ENCODE results near the gene PTPRM. TPM values are rescaled to one million over a fixed set of nuclear protein-coding genes. Genes with fewer than 3 reads are reported as not detected.

The PTPRM gene
- total and polyA plus RNA-seq, 7 donors = 3.9 to 151 (median 62.8) TPM

DNA sequence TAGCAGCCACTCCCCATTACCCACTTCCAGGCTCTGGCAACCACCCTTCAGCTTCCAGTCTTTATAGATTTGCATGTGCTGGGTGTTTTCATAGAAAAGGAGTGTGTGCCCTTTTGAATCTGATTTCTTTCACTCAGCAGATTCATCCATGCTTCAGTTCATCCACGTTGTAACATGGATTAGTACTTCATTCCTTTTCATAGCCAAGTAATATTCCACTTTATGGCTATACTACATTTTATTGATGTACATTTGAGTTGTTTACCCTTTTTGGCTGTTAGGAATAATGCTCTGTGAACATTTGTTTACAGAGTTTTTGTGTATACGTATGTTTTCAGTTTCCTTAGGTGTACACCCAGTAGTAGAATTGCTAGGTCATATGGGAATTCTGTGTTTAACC is 836.6 kb downstream of the PTPRM start:
- Histone ChIP-seq H3K36me3 (peaks cover 4 to 71% (median 19%) of the 10 kb centered on the region in 4 donors), H3K4me3 (no peak overlapping the region), H3K4me1 (no peaks in the 10 kb centered on the region), H3K27me3 (no peaks in the 10 kb centered on the region), H3K9me3 (no peaks in the 10 kb centered on the region), H3K27ac (no peak overlapping the region)
- WGBS, 2 donors = 71 to 91% methylated on average over 2 of the region's 2 CpGs
- no peak for DNase-seq
- no peak for TF ChIP-seq POLR2A (IDR thresholded peaks at IDR 0.05)
- no peak for TF ChIP-seq CTCF (IDR thresholded peaks at IDR 0.05)
- TF ChIP-seq POLR2AphosphoS5 (IDR thresholded peaks at IDR 0.05) = no peak
- TF ChIP-seq EP300 (IDR thresholded peaks at IDR 0.05) = no peak
- intact Hi-C loops (cut with DNase I) = no loop called here

GRCh38 chr18:8406186-8406867 is 839.2 kb downstream of the PTPRM start:
- no peak for DNase-seq
- intact Hi-C loops (cut with DNase I) = no loop called here
- Histone ChIP-seq H3K4me1 (no peaks in the 10 kb centered on the region), H3K27me3 (no peaks in the 10 kb centered on the region), H3K36me3 (peaks cover 0 to 61% (median 16%) of the 10 kb centered on the region in 4 donors), H3K9me3 (peaks cover 0 to 9% (median 2%) of the 10 kb centered on the region in 4 donors), H3K27ac (no peak overlapping the region), H3K4me3 (no peak overlapping the region)
- TF ChIP-seq EP300 (IDR thresholded peaks at IDR 0.05) = no peak
- TF ChIP-seq CTCF (IDR thresholded peaks at IDR 0.05) = no peak
- TF ChIP-seq POLR2A (IDR thresholded peaks at IDR 0.05) = no peak
- no peak for TF ChIP-seq POLR2AphosphoS5 (IDR thresholded peaks at IDR 0.05)
- 84 to 86% methylated on average over 10 of the region's 10 CpGs for WGBS, 2 donors

DNA sequence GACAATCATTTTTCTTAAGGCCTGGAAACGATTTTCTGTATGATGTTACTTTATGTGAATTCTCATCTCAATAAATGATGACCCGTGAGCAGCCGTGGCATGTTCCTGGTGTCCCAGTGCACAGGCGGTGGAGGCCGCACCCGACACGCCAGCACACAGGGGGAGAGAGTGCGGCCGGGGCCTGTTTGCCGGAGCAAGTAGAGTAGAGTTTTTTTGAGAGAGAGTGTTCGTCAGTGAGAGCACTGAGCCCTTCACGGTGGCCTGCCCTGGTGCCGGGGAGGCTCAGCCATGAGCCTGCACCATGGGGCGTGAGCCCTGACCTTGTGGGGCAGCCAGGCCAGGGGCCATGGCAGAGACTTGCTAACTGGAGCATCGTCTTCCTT is 839.7 kb downstream of the PTPRM start:
- peaks cover 0 to 56% (median 15%) of the 10 kb centered on the region in 4 donors for H3K36me3 ChIP-seq

GRCh38 chr18:8409151-8409550 is 842.0 kb downstream of the PTPRM start:
- peaks cover 0 to 25% (median 10%) of the 10 kb centered on the region in 4 donors for H3K9me3 ChIP-seq
- no peaks in the 10 kb centered on the region for H3K27me3 ChIP-seq
- TF ChIP-seq EP300 (IDR thresholded peaks at IDR 0.05) (no peak), POLR2AphosphoS5 (IDR thresholded peaks at IDR 0.05) (no peak), POLR2A (IDR thresholded peaks at IDR 0.05) (no peak), CTCF (IDR thresholded peaks at IDR 0.05) (no peak)
- H3K27ac ChIP-seq = no peak overlapping the region
- H3K4me1 ChIP-seq = no peaks in the 10 kb centered on the region
- no peak for DNase-seq
- intact Hi-C loops (cut with DNase I) = no loop called here
- 93 to 97% methylated on average over 3 of the region's 3 CpGs for WGBS, 2 donors
- H3K36me3 ChIP-seq = peaks cover 0 to 41% (median 15%) of the 10 kb centered on the region in 4 donors
- H3K4me3 ChIP-seq = no peak overlapping the region

More for the DNA sequence above, 839.7 kb downstream of the PTPRM start:
- DNase-seq = no peak
- intact Hi-C loops (cut with DNase I) = no loop called here
- Histone ChIP-seq H3K27me3 (no peaks in the 10 kb centered on the region), H3K9me3 (peaks cover 0 to 15% (median 4%) of the 10 kb centered on the region in 4 donors), H3K4me3 (no peak overlapping the region), H3K27ac (no peak overlapping the region), H3K4me1 (no peaks in the 10 kb centered on the region)
- WGBS, 2 donors = 90 to 93% methylated on average over 15 of the region's 15 CpGs
- TF ChIP-seq POLR2AphosphoS5 (IDR thresholded peaks at IDR 0.05) (no peak), CTCF (IDR thresholded peaks at IDR 0.05) (no peak), POLR2A (IDR thresholded peaks at IDR 0.05) (no peak), EP300 (IDR thresholded peaks at IDR 0.05) (no peak)

GRCh38 chr18:8411492-8411891 is 844.4 kb downstream of the PTPRM start:
- intact Hi-C loops (cut with DNase I) = no loop called here
- Histone ChIP-seq H3K27ac (no peak overlapping the region), H3K4me3 (no peak overlapping the region), H3K36me3 (peaks cover 0 to 21% (median 8%) of the 10 kb centered on the region in 4 donors), H3K27me3 (no peaks in the 10 kb centered on the region), H3K9me3 (peaks cover 0 to 25% (median 12%) of the 10 kb centered on the region in 4 donors), H3K4me1 (no peaks in the 10 kb centered on the region)
- TF ChIP-seq POLR2A (IDR thresholded peaks at IDR 0.05) = no peak
- no peak for TF ChIP-seq EP300 (IDR thresholded peaks at IDR 0.05)
- TF ChIP-seq POLR2AphosphoS5 (IDR thresholded peaks at IDR 0.05) = no peak
- TF ChIP-seq CTCF (IDR thresholded peaks at IDR 0.05) = no peak
- DNase-seq = no peak

Data from sigmoid colon (tissue), 7 donors.